PC-3 (cell line): ENCODE measurements around the gene ARR3. TPM values are rescaled to one million over a fixed set of nuclear protein-coding genes. Genes with fewer than 3 reads are reported as not detected.

Experiments
- ATAC-seq: fragments of 200-7000 bp; cut with Tn5 transposase; 2 replicates; pipeline ENCODE4 v1.9.1; 2020; ENCODE audit warnings: mild to moderate bottlenecking, moderate library complexity
- BruUV-seq: library from RNA; stranded (reverse); fragments of 400-500 nt; replicated peaks from 2 replicates; lab custom pipeline; 2021; lab: Mats Ljungman, UMichigan
- CTCF ChIA-PET: fragments of 300-600 bp; sonication (Branson Sonifier 250); formaldehyde crosslinking; loops from one replicate; lab custom pipeline; 2022; ENCODE audit warnings: antibody characterized with exemption; lab: Charles Lee
- POLR2A ChIA-PET: fragments of 300-600 bp; sonication (Branson Sonifier 250); formaldehyde crosslinking; loops from one replicate; lab custom pipeline; 2022; ENCODE audit warnings: antibody characterized with exemption; ENCODE audit not compliant: unreplicated experiment; lab: Charles Lee
- DNase-seq: peaks from one replicate; pipeline ENCODE4 v3.0.0-alpha.2; 2015
- H2AFZ ChIP-seq: fragments of 300-600 bp; sonication (generic); 2 replicates; pipeline ENCODE4 v1.6.0; 2016; ENCODE audit warnings: antibody characterized with exemption, low read length
- H3F3A ChIP-seq: fragments of 300-600 bp; sonication (generic); one replicate; pipeline ENCODE4 v1.6.0; 2017; ENCODE audit warnings: antibody characterized with exemption, low read length, control low read depth, mild to moderate bottlenecking; ENCODE audit not compliant: unreplicated experiment
- H3K27ac ChIP-seq: fragments of 300-600 bp; sonication (generic); 2 replicates; pipeline ENCODE4 v1.5.1; 2016; ENCODE audit warnings: mild to moderate bottlenecking, low read length
- H3K27me3 ChIP-seq: fragments of 300-600 bp; sonication (generic); 2 replicates; pipeline ENCODE4 v1.6.1; 2016; ENCODE audit warnings: low read length, mixed read lengths
- H3K36me3 ChIP-seq: fragments of 300-600 bp; sonication (generic); 2 replicates; pipeline ENCODE4 v1.6.1; 2016; ENCODE audit warnings: low read depth, mixed run types, low read length, mixed read lengths
- H3K4me1 ChIP-seq: fragments of 300-600 bp; sonication (generic); 2 replicates; pipeline ENCODE4 v1.5.1; 2016; ENCODE audit warnings: low read length; ENCODE audit not compliant: insufficient read depth
- H3K4me2 ChIP-seq: fragments of 300-600 bp; sonication (generic); 2 replicates; pipeline ENCODE4 v1.6.0; 2016; ENCODE audit warnings: low read length
- H3K4me3 ChIP-seq: fragments of 300-600 bp; sonication (generic); 2 replicates; pipeline ENCODE4 v1.5.1; 2016; ENCODE audit warnings: mild to moderate bottlenecking, low read length, mixed read lengths
- H3K79me2 ChIP-seq: fragments of 300-600 bp; sonication (generic); 2 replicates; pipeline ENCODE4 v1.6.1; 2017; ENCODE audit warnings: low read length, mixed read lengths
- H3K9ac ChIP-seq: fragments of 300-600 bp; sonication (generic); 2 replicates; pipeline ENCODE4 v1.6.0; 2016; ENCODE audit warnings: mild to moderate bottlenecking, low read length
- H3K9me2 ChIP-seq: fragments of 300-600 bp; sonication (generic); replicated peaks from 2 replicates; pipeline ENCODE4 v1.6.1; 2016; ENCODE audit warnings: mixed run types, low read length, mixed read lengths
- H3K9me3 ChIP-seq: fragments of 300-600 bp; sonication (generic); 2 replicates; pipeline ENCODE4 v1.6.1; 2016; ENCODE audit warnings: low read length, mixed read lengths
- H4K20me1 ChIP-seq: fragments of 300-600 bp; sonication (generic); 2 replicates; pipeline ENCODE4 v1.6.1; 2016; ENCODE audit warnings: low read length, mixed read lengths
- CTCF ChIP-seq: fragments of 300-600 bp; sonication (generic); conservative IDR thresholded peaks from 2 replicates; pipeline ENCODE4 v1.5.1; 2017; ENCODE audit warnings: antibody characterized with exemption, low read depth, mild to moderate bottlenecking, low read length
- EZH2 ChIP-seq: fragments of 300-600 bp; sonication (generic); IDR thresholded peaks from one replicate; pipeline ENCODE4 v1.6.1; 2017; ENCODE audit warnings: antibody characterized with exemption, mild to moderate bottlenecking, low read length; ENCODE audit not compliant: unreplicated experiment
- EZH2phosphoT487 ChIP-seq: fragments of 300-600 bp; sonication (generic); IDR thresholded peaks from 2 replicates; pipeline ENCODE4 v1.6.1; 2018; ENCODE audit warnings: mild to moderate bottlenecking, antibody characterized with exemption, low read length, borderline replicate concordance
- intact Hi-C: fragments of 100-400 bp; cut with micrococcal nuclease; formaldehyde crosslinking; loops from 2 replicates; pipeline ENCODE4 v1.9.0; 2023
- total RNA-seq: library from RNA; depleted of rRNA; stranded (reverse); fragments of >200 nt; gene quantifications from 2 replicates; pipeline ENCODE4 v1.2.3, GENCODE V29; 2014

The ARR3 gene
- total RNA-seq, 1 experiment from 2014 or later = not detected

DNA sequence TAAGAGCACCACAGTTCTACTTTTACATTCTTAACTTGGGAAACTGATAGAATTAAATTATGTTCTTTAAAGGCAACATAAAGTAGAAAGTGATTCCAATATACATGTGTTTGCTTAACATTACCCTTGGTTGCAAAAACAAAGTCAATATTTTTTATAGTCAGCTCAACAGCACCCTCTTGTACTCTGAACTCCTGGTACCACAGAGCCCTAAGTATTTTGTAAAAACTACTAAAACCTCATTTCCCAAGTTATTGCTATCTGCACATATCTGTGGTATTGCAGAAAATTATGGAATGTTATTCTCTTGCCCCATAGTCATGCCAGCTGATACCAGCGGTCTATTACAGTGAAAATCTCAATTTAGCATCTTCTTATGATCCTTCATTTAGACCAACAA, 24.7 kb downstream of the ARR3 start:
- Histone ChIP-seq H3K27me3 (no peaks in the 10 kb centered on the region), H3K4me3 (peak overlapping the region; percentile 93), H3K79me2 (peaks cover 84% of the 10 kb centered on the region), H3F3A (peaks cover 5% of the 10 kb centered on the region), H2AFZ (no peak overlapping the region), H3K36me3 (peaks cover 25% of the 10 kb centered on the region), H3K9ac (no peak overlapping the region), H3K9me3 (no peaks in the 10 kb centered on the region), H3K27ac (no peak overlapping the region), H3K4me2 (peak overlapping the region; percentile 94), H3K9me2 (no peaks in the 10 kb centered on the region), H3K4me1 (peaks cover 23% of the 10 kb centered on the region), H4K20me1 (peaks cover 15% of the 10 kb centered on the region)
- TF ChIP-seq EZH2 = no peak
- no peak; the same call in 1 of the 2 replicates for TF ChIP-seq CTCF
- no peak for TF ChIP-seq EZH2phosphoT487
- intact Hi-C loops = loop anchor here (5.0 to 10.0 kb wide), 2 partner anchors 40 to 158 kb away; partner anchors contain the start of gene IGBP1
- ChIA-PET CTCF (no interaction called here), POLR2A (no interaction called here)
- no peak for ATAC-seq
- no TSS peak for BruUV-seq
- peak; percentile 7 for DNase-seq

GRCh38 chrX:70293621-70294020, 25.5 kb downstream of the ARR3 start:
- Histone ChIP-seq H2AFZ (peak overlapping the region; percentile 46; the same call in 1 of the 2 replicates), H3K4me1 (peaks cover 23% of the 10 kb centered on the region), H3K9me3 (no peaks in the 10 kb centered on the region), H3K4me3 (peak overlapping the region; percentile 93), H3K27ac (peak overlapping the region; percentile 29), H3K79me2 (peaks cover 84% of the 10 kb centered on the region), H3K9ac (no peak overlapping the region), H4K20me1 (peaks cover 15% of the 10 kb centered on the region), H3K27me3 (no peaks in the 10 kb centered on the region), H3F3A (peaks cover 5% of the 10 kb centered on the region), H3K36me3 (peaks cover 30% of the 10 kb centered on the region), H3K9me2 (no peaks in the 10 kb centered on the region), H3K4me2 (peak overlapping the region; percentile 94)
- no TSS peak for BruUV-seq
- ATAC-seq (peak; percentile 48), DNase-seq (peak; percentile 59)
- no peak for TF ChIP-seq EZH2phosphoT487
- TF ChIP-seq CTCF = no peak
- no peak for TF ChIP-seq EZH2
- ChIA-PET POLR2A (no interaction called here), CTCF (interaction anchor here (1.0 kb wide), 1 partner anchor 161 kb away, joined by 3 read pairs; the partner anchor contains the start of gene IGBP1)
- intact Hi-C loops = loop anchor here (5.0 to 10.0 kb wide), 2 partner anchors 39 to 159 kb away; partner anchors contain the start of gene IGBP1

DNA sequence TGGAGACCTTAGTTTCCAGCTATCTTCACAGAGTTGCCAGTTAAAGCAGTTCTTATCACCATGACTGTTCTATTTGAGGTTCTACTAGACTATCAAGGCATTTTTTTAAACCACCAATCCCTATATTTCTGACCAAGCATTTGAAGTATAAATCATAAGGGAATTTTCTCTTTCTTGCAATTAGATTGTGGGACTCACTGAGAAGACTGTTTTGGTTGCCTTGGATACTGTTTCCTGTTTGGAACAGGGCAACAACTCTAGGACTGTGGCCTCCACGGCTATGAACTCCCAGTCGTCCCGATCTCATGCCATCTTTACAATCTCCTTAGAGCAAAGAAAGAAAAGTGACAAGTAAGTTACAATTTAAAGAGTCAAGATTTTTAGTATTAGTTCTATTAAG, 33.6 kb downstream of the ARR3 start:
- no peak for DNase-seq
- Histone ChIP-seq H4K20me1 (no peaks in the 10 kb centered on the region), H3K27me3 (no peaks in the 10 kb centered on the region), H3K36me3 (peaks cover 61% of the 10 kb centered on the region), H3K79me2 (peaks cover 26% of the 10 kb centered on the region; the same call in 1 of the 2 replicates), H2AFZ (no peak overlapping the region), H3F3A (no peaks in the 10 kb centered on the region), H3K9me2 (no peaks in the 10 kb centered on the region), H3K4me2 (no peak overlapping the region), H3K27ac (no peak overlapping the region), H3K9ac (no peak overlapping the region), H3K4me3 (no peak overlapping the region), H3K9me3 (no peaks in the 10 kb centered on the region), H3K4me1 (no peaks in the 10 kb centered on the region)
- ChIA-PET POLR2A (no interaction called here), CTCF (no interaction called here)
- TF ChIP-seq CTCF (no peak), EZH2phosphoT487 (no peak), EZH2 (no peak)
- ATAC-seq = no peak
- intact Hi-C loops = no loop called here
- no TSS peak for BruUV-seq
